Lower leg skin (tissue), 4 donors: Measurements from ENCODE around the gene TTR. TPM values are rescaled to one million over a fixed set of nuclear protein-coding genes. Genes with fewer than 3 reads are reported as not detected.

Source experiments
- DNase-seq, 2 donors: peaks; one replicate each; pipeline ENCODE4 v3.0.0-alpha.2; 2019; ENCODE audit warnings: low spot score in 2 of 2
- H3K4me3 ChIP-seq: fragments of 200-600 bp; sonication (generic); 2 replicates; pipeline ENCODE4 v1.5.1; 2017; ENCODE audit warnings: mild to moderate bottlenecking, low read depth; ENCODE audit not compliant: poor library complexity, severe bottlenecking
- CTCF ChIP-seq, 3 donors: fragments of 450-650 bp; IDR thresholded peaks; one replicate each; pipeline ENCODE4 v1.5.1; 2016; ENCODE audit warnings: antibody characterized with exemption in 3 of 3, mild to moderate bottlenecking in 3 of 3, moderate library complexity in 2 of 3
- POLR2A ChIP-seq, 2 donors: fragments of 450-650 bp; IDR thresholded peaks; one replicate each; pipeline ENCODE4 v1.6.1; 2016 to 2017; ENCODE audit warnings: antibody characterized with exemption in 2 of 2, mild to moderate bottlenecking in 1 of 2, moderate library complexity in 1 of 2
- WGBS, 2 donors: methylation state at CpG; one replicate each; pipeline ENCODE4 v1.1.5; 2018; 5-methylcytosine and 5-hydroxymethylcytosine counted together
- intact Hi-C: fragments of 100-400 bp; cut with DNase I; formaldehyde crosslinking; loops from one replicate; pipeline ENCODE4 v1.15.0; 2023; ENCODE audit warnings: low total_unique reads
- total RNA-seq, 4 donors: library from RNA; depleted of rRNA; stranded (reverse); fragments of >200 nt; gene quantifications; one replicate each; pipeline ENCODE4 v1.1.0, GENCODE V29; 2016

Gene TTR
- not detected for total RNA-seq

GRCh38 chr18:31591628-31592027 is at the start of gene TTR:
TTR (plus strand) TSS chr18:31591877; CDS start chr18:31591903, 26 bp downstream.
- no peak within 1 kb of the TSS for H3K4me3 ChIP-seq
- no peak for DNase-seq
- TF ChIP-seq CTCF (IDR thresholded peaks at IDR 0.05) = no peak
- WGBS, 2 donors = 58 to 68% methylated on average over 5 of the region's 5 CpGs
- intact Hi-C loops = no loop called here

- 76 to 85% methylated on average over 2 of the region's 2 CpGs for WGBS, 2 donors
- DNase-seq = no peak
- intact Hi-C loops = no loop called here
- TF ChIP-seq CTCF (IDR thresholded peaks at IDR 0.05) = no peak
- no peak for TF ChIP-seq POLR2A (IDR thresholded peaks at IDR 0.05)
- H3K4me3 ChIP-seq = no peak overlapping the region
Observed at GRCh38 chr18:31546476-31546875, 45.2 kb upstream of the TTR start.

- WGBS, 2 donors = 91 to 95% methylated on average over 2 of the region's 2 CpGs
- intact Hi-C loops = no loop called here
- no peak overlapping the region for H3K4me3 ChIP-seq
- DNase-seq = no peak
- TF ChIP-seq POLR2A (IDR thresholded peaks at IDR 0.05) (no peak), CTCF (IDR thresholded peaks at IDR 0.05) (no peak)
Observed at GRCh38 chr18:31548853-31549252, 42.8 kb upstream of the TTR start.

- 78 to 83% methylated on average over 4 of the region's 4 CpGs for WGBS, 2 donors
- intact Hi-C loops = no loop called here
- TF ChIP-seq CTCF (IDR thresholded peaks at IDR 0.05) (no peak), POLR2A (IDR thresholded peaks at IDR 0.05) (no peak)
- no peak overlapping the region for H3K4me3 ChIP-seq
- no peak for DNase-seq
Observed at GRCh38 chr18:31549416-31549815, 42.3 kb upstream of the TTR start.

- TF ChIP-seq CTCF (IDR thresholded peaks at IDR 0.05) (no peak), POLR2A (IDR thresholded peaks at IDR 0.05) (no peak)
- 91 to 92% methylated on average over 3 of the region's 3 CpGs for WGBS, 2 donors
- no peak for DNase-seq
- intact Hi-C loops = loop anchor here (10.0 kb wide), 1 partner anchor 173 kb away; no protein-coding TSS in a partner anchor
- H3K4me3 ChIP-seq = no peak overlapping the region
Observed at GRCh38 chr18:31551883-31552282, 39.8 kb upstream of the TTR start.

- TF ChIP-seq POLR2A (IDR thresholded peaks at IDR 0.05) = no peak
- TF ChIP-seq CTCF (IDR thresholded peaks at IDR 0.05) = no peak
- intact Hi-C loops = loop anchor here (10.0 kb wide), 1 partner anchor 171 kb away; no protein-coding TSS in a partner anchor
- H3K4me3 ChIP-seq = no peak overlapping the region
- WGBS, 2 donors = 36 to 44% methylated on average over 6 of the region's 6 CpGs
- no peak for DNase-seq
Observed at GRCh38 chr18:31553800-31554199, 37.9 kb upstream of the TTR start.
